ENCODE results near the gene STK32B. TPM values are rescaled to one million over a fixed set of nuclear protein-coding genes. Genes with fewer than 3 reads are reported as not detected.

The STK32B gene
- total and polyA plus RNA-seq, 7 donors = 0.14 to 0.73 (median 0.52) TPM

- 80 to 100% (median 90%) methylated on average over 1 of the region's 1 CpG for WGBS, 3 donors
- H3K27me3 ChIP-seq (ENCODE audit: insufficient read depth in 3 of 3, low read length in 2 of 3) = no peaks in the 10 kb centered on the region
- no peak for TF ChIP-seq CTCF (IDR thresholded peaks at IDR 0.05)
- no peak overlapping the region for H3K4me3 ChIP-seq
- no peaks in the 10 kb centered on the region for H3K36me3 ChIP-seq (ENCODE audit: insufficient read depth in 1 of 2, low read depth in 1 of 2)
- H3K27ac ChIP-seq = no peak overlapping the region
- ATAC-seq (no peak), DNase-seq (no peak)
- H3K4me1 ChIP-seq = no peaks in the 10 kb centered on the region
- peaks cover 11% of the 10 kb centered on the region for H3K9me3 ChIP-seq
- intact Hi-C loops (cut with DNase I) = no loop called here
Observed at GRCh38 chr4:5222951-5223350, 171.7 kb downstream of the STK32B start.

- 28 to 35% (median 31%) methylated on average over 1 of the region's 1 CpG for WGBS, 3 donors
- no peak for TF ChIP-seq CTCF (IDR thresholded peaks at IDR 0.05)
- H3K36me3 ChIP-seq (ENCODE audit: insufficient read depth in 1 of 2, low read depth in 1 of 2) = no peaks in the 10 kb centered on the region
- H3K27me3 ChIP-seq (ENCODE audit: insufficient read depth in 3 of 3, low read length in 2 of 3) = no peaks in the 10 kb centered on the region
- DNase-seq = no peak
- no peaks in the 10 kb centered on the region for H3K4me1 ChIP-seq
- H3K27ac ChIP-seq = no peak overlapping the region
- ATAC-seq = no peak
- H3K4me3 ChIP-seq = no peak overlapping the region
- intact Hi-C loops (cut with DNase I) = no loop called here
- peaks cover 11% of the 10 kb centered on the region for H3K9me3 ChIP-seq
Observed at GRCh38 chr4:5224340-5224739, 173.1 kb downstream of the STK32B start.

- 53 to 88% (median 60%) methylated on average over 1 of the region's 1 CpG for WGBS, 3 donors
- ATAC-seq (no peak), DNase-seq (no peak)
- H3K4me1 ChIP-seq = no peaks in the 10 kb centered on the region
- H3K27me3 ChIP-seq (ENCODE audit: insufficient read depth in 3 of 3, low read length in 2 of 3) = no peaks in the 10 kb centered on the region
- intact Hi-C loops (cut with DNase I) = no loop called here
- H3K36me3 ChIP-seq (ENCODE audit: insufficient read depth in 1 of 2, low read depth in 1 of 2) = no peaks in the 10 kb centered on the region
- TF ChIP-seq CTCF (IDR thresholded peaks at IDR 0.05) = no peak
- no peaks in the 10 kb centered on the region for H3K9me3 ChIP-seq
- no peak overlapping the region for H3K27ac ChIP-seq
- no peak overlapping the region for H3K4me3 ChIP-seq
Observed at GRCh38 chr4:5232549-5232948, 181.3 kb downstream of the STK32B start.

- no peak for ATAC-seq
Observed at GRCh38 chr4:5237086-5237660, 185.9 kb downstream of the STK32B start.

More at GRCh38 chr4:5237086-5237660, 185.9 kb downstream of the STK32B start:
- intact Hi-C loops (cut with DNase I) = no loop called here
- WGBS, 3 donors = 66 to 73% (median 68%) methylated on average over 3 of the region's 3 CpGs
- H3K27ac ChIP-seq = no peak overlapping the region
- no peaks in the 10 kb centered on the region for H3K4me1 ChIP-seq
- H3K4me3 ChIP-seq = no peak overlapping the region
- no peak for TF ChIP-seq CTCF (IDR thresholded peaks at IDR 0.05)
- no peaks in the 10 kb centered on the region for H3K9me3 ChIP-seq
- H3K36me3 ChIP-seq (ENCODE audit: insufficient read depth in 1 of 2, low read depth in 1 of 2) = no peaks in the 10 kb centered on the region
- H3K27me3 ChIP-seq (ENCODE audit: insufficient read depth in 3 of 3, low read length in 2 of 3) = no peaks in the 10 kb centered on the region
- DNase-seq = no peak

All from psoas muscle (tissue), 8 donors.